HepG2 (cell line): ENCODE data around the gene SPESP1. TPM values are rescaled to one million over a fixed set of nuclear protein-coding genes. Genes with fewer than 3 reads are reported as not detected.

Experiments
- AKAP8 ChIP-seq: sonication (generic); formaldehyde crosslinking; IDR thresholded peaks from 2 replicates; pipeline ENCODE4 v1.5.1; 2020; ENCODE audit warnings: mild to moderate bottlenecking, missing genetic modification reagents
- ATF4 ChIP-seq, 2 experiments: fragments of 450-650 bp in 1 of 2; sonication (generic) in 1 of 2; formaldehyde crosslinking; IDR thresholded peaks; 2 replicates each; pipeline versions ENCODE4 v1.5.0 to v1.8.0; 2020 to 2022; ENCODE audit warnings: mild to moderate bottlenecking in 1 of 2, missing genetic modification reagents in 1 of 2
- CBX1 ChIP-seq: IDR thresholded peaks from one replicate; pipeline ENCODE4 v1.6.1; 2016; ENCODE audit warnings: antibody characterized with exemption, low read depth
- CBX5 ChIP-seq: sonication (generic); formaldehyde crosslinking; IDR thresholded peaks from 2 replicates; pipeline ENCODE4 v1.4.0; 2020; ENCODE audit warnings: missing genetic modification reagents, borderline replicate concordance
- CEBPB ChIP-seq: IDR thresholded peaks from 2 replicates; pipeline ENCODE4 v1.6.1; 2011; ENCODE audit warnings: low read depth, low read length, improper control_type of control experiment, borderline replicate concordance
- CEBPG ChIP-seq: IDR thresholded peaks from 2 replicates; pipeline ENCODE4 v1.6.1; 2016
- CHD2 ChIP-seq: IDR thresholded peaks from 2 replicates; pipeline ENCODE4 v1.6.1; 2011; ENCODE audit warnings: low read depth, low read length, improper control_type of control experiment
- CTCF ChIP-seq: sonication (generic); formaldehyde crosslinking; IDR thresholded peaks from 2 replicates; pipeline ENCODE4 v1.5.0; 2020; ENCODE audit warnings: mild to moderate bottlenecking, missing genetic modification reagents, moderate library complexity
- ELF3 ChIP-seq: IDR thresholded peaks from 2 replicates; pipeline ENCODE4 v1.6.1; 2016; ENCODE audit warnings: missing genetic modification reagents, missing compliant biosample characterization
- HDAC1 ChIP-seq: sonication (generic); formaldehyde crosslinking; IDR thresholded peaks from 2 replicates; pipeline ENCODE4 v1.5.1; 2020; ENCODE audit warnings: mild to moderate bottlenecking, missing genetic modification reagents
- HDAC2 ChIP-seq: sonication (generic); formaldehyde crosslinking; IDR thresholded peaks from 2 replicates; pipeline ENCODE4 v1.4.0; 2020; ENCODE audit warnings: missing genetic modification reagents
- MBNL3 ChIP-seq: fragments of 250-450 bp; sonication (Bioruptor Pico); conservative IDR thresholded peaks from 2 replicates; pipeline ENCODE4 v1.8.0; 2022; ENCODE audit warnings: mild to moderate bottlenecking, inconsistent platforms
- MTA1 ChIP-seq: sonication (generic); formaldehyde crosslinking; IDR thresholded peaks from 2 replicates; pipeline ENCODE4 v1.4.0; 2020; ENCODE audit warnings: missing genetic modification reagents, mild to moderate bottlenecking, borderline replicate concordance
- POLR2A ChIP-seq, 2 experiments: IDR thresholded peaks; 2 replicates each; pipeline ENCODE4 v1.6.1; 2011; ENCODE audit warnings: low read depth in 2 of 2, low read length in 2 of 2, mild to moderate bottlenecking in 1 of 2, moderate library complexity in 1 of 2; ENCODE audit not compliant: insufficient read depth in 1 of 2
- PRDM15 ChIP-seq: sonication (generic); formaldehyde crosslinking; IDR thresholded peaks from 2 replicates; pipeline ENCODE4 v1.4.0; 2020; ENCODE audit warnings: missing genetic modification reagents
- THAP11 ChIP-seq: IDR thresholded peaks from 2 replicates; pipeline ENCODE4 v1.6.1; 2016; ENCODE audit warnings: missing biosample characterization, missing genetic modification reagents
- THYN1 ChIP-seq: sonication (generic); formaldehyde crosslinking; IDR thresholded peaks from 2 replicates; pipeline ENCODE4 v1.8.1; 2023; ENCODE audit warnings: low read depth, mild to moderate bottlenecking, moderate library complexity, missing genetic modification reagents, borderline replicate concordance
- ZFP36L1 ChIP-seq: sonication (generic); formaldehyde crosslinking; IDR thresholded peaks from 2 replicates; pipeline ENCODE4 v1.8.0; 2022; ENCODE audit warnings: mild to moderate bottlenecking, missing genetic modification reagents, moderate library complexity
- ZNF180 ChIP-seq: sonication (generic); formaldehyde crosslinking; IDR thresholded peaks from 2 replicates; pipeline ENCODE4 v1.4.0; 2020; ENCODE audit warnings: low read depth, missing genetic modification reagents, borderline replicate concordance
- ZNF724P ChIP-seq: sonication (generic); formaldehyde crosslinking; IDR thresholded peaks from 2 replicates; pipeline ENCODE4 v1.8.0; 2022; ENCODE audit warnings: missing genetic modification reagents, borderline replicate concordance
- ZSCAN22 ChIP-seq: sonication (generic); formaldehyde crosslinking; IDR thresholded peaks from 2 replicates; pipeline ENCODE4 v1.4.0; 2020; ENCODE audit warnings: mild to moderate bottlenecking, missing genetic modification reagents
- polyA plus RNA-seq, 8 experiments: library from polyadenylated mRNA; depleted of rRNA in 3 of 8; stranded (reverse) in 7 of 8; unstranded in 1 of 8; fragments of >200 nt; fragmentation: Illumina TruSeq in 4 of 8; extraction: Trizol in 4 of 8; gene quantifications; 2 replicates each; pipeline versions ENCODE4 v1.2.1 to v1.2.3, GENCODE V29; 2011 to 2016; ENCODE audit warnings: low read depth in 4 of 8, missing spikeins in 1 of 8, mixed read lengths in 1 of 8; ENCODE audit not compliant: insufficient read depth in 1 of 8
- total RNA-seq, 5 experiments: library from RNA; depleted of rRNA; stranded (reverse); fragments of >200 nt; fragmentation: Illumina TruSeq; extraction: Trizol; gene quantifications; 2 replicates each; pipeline ENCODE4 v1.2.3, GENCODE V29; 2016; ENCODE audit warnings: low read depth in 1 of 5

Gene SPESP1
- total and polyA plus RNA-seq, 2 of the 13 experiments (the other 11 are each of a cell fraction or from before 2014, with no cell fraction given), result not detected

GRCh38 chr15:68924866-68925560 is 5.3 kb upstream of the SPESP1 start (continued):
- TF ChIP-seq CTCF (CRISPR knock-in tag), result peak; percentile 88
- TF ChIP-seq HDAC2 (CRISPR knock-in tag), result no peak
- TF ChIP-seq ZFP36L1 (CRISPR knock-in tag), result no peak
- TF ChIP-seq CEBPB, result peak; percentile 9; the same call in 1 of the 2 replicates
- TF ChIP-seq THAP11 (CRISPR knock-in tag), result no peak
- no peak for TF ChIP-seq CHD2
- no peak for TF ChIP-seq THYN1 (CRISPR knock-in tag)
- TF ChIP-seq ATF4 (CRISPR knock-in tag; IDR thresholded peaks at IDR 0.05), result peak in 1 of 2 experiments; percentile 34; a peak in 1 of 4 replicates
- TF ChIP-seq PRDM15 (CRISPR knock-in tag), result no peak
- TF ChIP-seq MBNL3, result no peak
- TF ChIP-seq CBX5 (CRISPR knock-in tag), result no peak
- TF ChIP-seq CEBPG (CRISPR knock-in tag), result peak; percentile 64
- no peak for TF ChIP-seq CBX1
- no peak for TF ChIP-seq POLR2A (IDR thresholded peaks at IDR 0.05; ENCODE audit: insufficient read depth in 1 of 2, low read depth in 2 of 2, low read length in 2 of 2)
- TF ChIP-seq ZNF180 (CRISPR knock-in tag), result no peak
- no peak for TF ChIP-seq ZSCAN22 (CRISPR knock-in tag)
- 0 out of 2 replicates have a peak, but pooled peaks have one; percentile 15 for TF ChIP-seq ELF3 (CRISPR knock-in tag)
- TF ChIP-seq ZNF724P (CRISPR knock-in tag), result no peak
- no peak for TF ChIP-seq AKAP8 (CRISPR knock-in tag)
- TF ChIP-seq HDAC1, result no peak
- no peak for TF ChIP-seq MTA1
